CD14-positive monocyte (primary cell): ENCODE measurements around the gene UBASH3B. TPM values are rescaled to one million over a fixed set of nuclear protein-coding genes. Genes with fewer than 3 reads are reported as not detected.
A peak's percentile ranks its signal among the peaks of the same experiment; 100 is the strongest.

ENCODE experiments used
- DNase-seq, 3 donors: peaks; one replicate each; pipeline ENCODE4 v3.0.0-alpha.2; 2011 to 2022
- H2AFZ ChIP-seq: 2 replicates; pipeline ENCODE4 v1.6.0; 2012; ENCODE audit warnings: mild to moderate bottlenecking, low read depth, low read length, inconsistent platforms; ENCODE audit not compliant: insufficient read depth, poor library complexity, severe bottlenecking
- H3K27ac ChIP-seq, 2 donors: 1 replicate in 1 of 2; 2 replicates in 1 of 2; pipeline ENCODE4 v1.5.1; 2012 to 2013; ENCODE audit warnings: low read length in 2 of 2, control low read depth in 1 of 2, inconsistent platforms in 1 of 2, low read depth in 1 of 2, mild to moderate bottlenecking in 1 of 2
- H3K27me3 ChIP-seq, 2 donors: one replicate each; pipeline versions ENCODE4 v1.6.0 to v1.6.1; 2011 to 2013; ENCODE audit warnings: low read length in 2 of 2; ENCODE audit not compliant: control insufficient read depth in 2 of 2, insufficient read depth in 2 of 2
- H3K36me3 ChIP-seq, 2 donors: replicated peaks in 1 of 2; 1 replicate in 1 of 2; 2 replicates in 1 of 2; pipeline versions ENCODE4 v1.5.1 to v1.6.1; 2012 to 2013; ENCODE audit warnings: low read length in 2 of 2, control low read depth in 1 of 2, inconsistent platforms in 1 of 2, mild to moderate bottlenecking in 1 of 2; ENCODE audit not compliant: insufficient read depth in 2 of 2, control insufficient read depth in 1 of 2
- H3K4me1 ChIP-seq, 2 donors: 1 replicate in 1 of 2; 2 replicates in 1 of 2; pipeline versions ENCODE4 v1.5.1 to v1.6.1; 2012 to 2013; ENCODE audit warnings: low read length in 2 of 2, control low read depth in 1 of 2, inconsistent platforms in 1 of 2, mild to moderate bottlenecking in 1 of 2, moderate library complexity in 1 of 2; ENCODE audit not compliant: insufficient read depth in 2 of 2, control insufficient read depth in 1 of 2
- H3K4me2 ChIP-seq: replicated peaks from 2 replicates; pipeline ENCODE3; 2012; ENCODE audit warnings: low read length, moderate library complexity, mild to moderate bottlenecking; ENCODE audit not compliant: poor library complexity, severe bottlenecking; ENCODE audit errors: extremely low read depth
- H3K4me3 ChIP-seq, 3 experiments: fragments of 200-600 bp in 1 of 3; sonication (generic) in 1 of 3; replicated peaks in 1 of 3; 1 replicate in 2 of 3; 2 replicates in 1 of 3; pipeline ENCODE4 v1.5.1; 2011 to 2013; ENCODE audit warnings: low read length in 3 of 3, mild to moderate bottlenecking in 3 of 3, control low read depth in 2 of 3, low read depth in 2 of 3, inconsistent platforms in 1 of 3, moderate library complexity in 1 of 3
- H3K79me2 ChIP-seq: 2 replicates; pipeline ENCODE4 v1.6.0; 2012; ENCODE audit warnings: mild to moderate bottlenecking, control low read depth, inconsistent platforms, low read length, moderate library complexity; ENCODE audit not compliant: insufficient read depth
- H3K9ac ChIP-seq: 2 replicates; pipeline ENCODE4 v1.6.0; 2017; ENCODE audit warnings: low read length, mild to moderate bottlenecking; ENCODE audit not compliant: insufficient read depth, poor library complexity, severe bottlenecking
- H3K9me3 ChIP-seq, 2 donors: replicated peaks in 1 of 2; 1 replicate in 1 of 2; 2 replicates in 1 of 2; pipeline versions ENCODE4 v1.5.1 to v1.6.1; 2012 to 2013; ENCODE audit warnings: low read length in 2 of 2, control low read depth in 1 of 2; ENCODE audit not compliant: control insufficient read depth in 1 of 2, insufficient read depth in 1 of 2
- H4K20me1 ChIP-seq: 2 replicates; pipeline ENCODE4 v1.6.0; 2012; ENCODE audit warnings: mild to moderate bottlenecking, low read length, control low read depth, moderate library complexity; ENCODE audit not compliant: insufficient read depth
- H3K27ac Mint-ChIP-seq, 7 donors: one replicate each; pipeline ENCODE4 v1.8.0; 2020; ENCODE audit warnings: mild to moderate bottlenecking in 7 of 7, mixed read lengths in 7 of 7, moderate library complexity in 6 of 7, inconsistent platforms in 2 of 7
- H3K27me3 Mint-ChIP-seq, 3 donors: one replicate each; pipeline ENCODE4 v1.8.0; 2021 to 2022; ENCODE audit warnings: low read depth in 3 of 3, mild to moderate bottlenecking in 3 of 3, mixed read lengths in 3 of 3, moderate library complexity in 3 of 3, inconsistent platforms in 1 of 3
- H3K36me3 Mint-ChIP-seq, 2 donors: one replicate each; pipeline ENCODE4 v1.8.0; 2020; ENCODE audit warnings: mixed read lengths in 2 of 2, inconsistent platforms in 1 of 2, mild to moderate bottlenecking in 1 of 2
- H3K4me1 Mint-ChIP-seq: one replicate; pipeline ENCODE4 v1.8.0; 2020; ENCODE audit warnings: mild to moderate bottlenecking, mixed read lengths
- H3K4me3 Mint-ChIP-seq, 2 donors: one replicate each; pipeline ENCODE4 v1.8.0; 2020; ENCODE audit warnings: mild to moderate bottlenecking in 2 of 2, mixed read lengths in 2 of 2, moderate library complexity in 1 of 2
- H3K9me3 Mint-ChIP-seq, 7 donors: one replicate each; pipeline ENCODE4 v1.8.0; 2020 to 2022; ENCODE audit warnings: mixed read lengths in 7 of 7, mild to moderate bottlenecking in 6 of 7, moderate library complexity in 6 of 7, inconsistent platforms in 2 of 7
- CTCF ChIP-seq: fragments of 200-600 bp; IDR thresholded peaks from one replicate; pipeline ENCODE4 v1.8.0; 2022; ENCODE audit warnings: antibody characterized with exemption, mild to moderate bottlenecking
- WGBS: methylation state at CpG from one replicate; pipeline ENCODE4 v1.1.5; 2013; ENCODE audit warnings: missing lambda C conversion rate; ENCODE audit not compliant: insufficient coverage; 5-methylcytosine and 5-hydroxymethylcytosine counted together
- intact Hi-C, 2 donors: fragments of 100-400 bp; cut with micrococcal nuclease; formaldehyde crosslinking; loops; one replicate each; pipeline versions ENCODE4 v1.15.0 to v1.15.1; 2023
- polyA plus RNA-seq, 3 donors: library from polyadenylated mRNA; depleted of rRNA in 1 of 3; unstranded in 2 of 3; stranded (reverse) in 1 of 3; fragments of 300-500 nt in 2 of 3; fragments of >200 nt in 1 of 3; fragmentation: Illumina TruSeq in 2 of 3; gene quantifications; 1 replicate in 2 of 3; 2 replicates in 1 of 3; pipeline ENCODE4 v1.2.3, GENCODE V29; 2012 to 2021

Gene UBASH3B
- polyA plus RNA-seq, 3 donors: 3.3 to 13.5 (median 7.1) TPM

- H3K9me3 ChIP-seq: no peaks in the 10 kb centered on the region
- H3K4me2 ChIP-seq: no peak overlapping the region
- intact Hi-C loops: no loop called here
- peaks cover 0 to 4% (median 0%) of the 10 kb centered on the region in 7 donors for H3K9me3 Mint-ChIP-seq
- H3K4me3 Mint-ChIP-seq: no peak overlapping the region
- no peak overlapping the region for H3K4me3 ChIP-seq
- no peak for TF ChIP-seq CTCF
- H3K79me2 ChIP-seq: no peaks in the 10 kb centered on the region
- H3K36me3 ChIP-seq: no peaks in the 10 kb centered on the region
- H3K9ac ChIP-seq: no peak overlapping the region
- no peaks in the 10 kb centered on the region for H4K20me1 ChIP-seq
- peaks cover 17% of the 10 kb centered on the region for H3K4me1 Mint-ChIP-seq
- DNase-seq: no peak
- 96% methylated on average over 2 of the region's 4 CpGs for WGBS
- H3K27ac ChIP-seq: no peak overlapping the region
- H3K27ac Mint-ChIP-seq: no peak overlapping the region
- no peaks in the 10 kb centered on the region for H3K36me3 Mint-ChIP-seq
- H3K27me3 Mint-ChIP-seq: peaks cover 7 to 18% (median 8%) of the 10 kb centered on the region in 3 donors
- H2AFZ ChIP-seq: no peak overlapping the region
- H3K27me3 ChIP-seq: peaks cover 0 to 2% of the 10 kb centered on the region in 2 donors
- peaks cover 14 to 17% of the 10 kb centered on the region in 2 donors for H3K4me1 ChIP-seq
These were observed 182.2 kb downstream of the UBASH3B start for GRCh38 chr11:122837528-122838346.

- TF ChIP-seq CTCF: no peak
- Histone ChIP-seq H3K4me2 (no peak overlapping the region), H3K9me3 (no peaks in the 10 kb centered on the region), H3K4me1 (peaks cover 5 to 15% of the 10 kb centered on the region in 2 donors), H3K9ac (no peak overlapping the region), H3K36me3 (no peaks in the 10 kb centered on the region), H2AFZ (peak overlapping the region; percentile 16), H3K79me2 (no peaks in the 10 kb centered on the region), H3K4me3 (no peak overlapping the region), H3K27ac (no peak overlapping the region), H3K27me3 (peaks cover 0 to 2% of the 10 kb centered on the region in 2 donors), H4K20me1 (no peaks in the 10 kb centered on the region)
- Mint-ChIP-seq H3K36me3 (no peaks in the 10 kb centered on the region), H3K4me1 (peaks cover 17% of the 10 kb centered on the region), H3K27ac (no peak overlapping the region), H3K9me3 (peaks cover 0 to 4% (median 0%) of the 10 kb centered on the region in 7 donors), H3K4me3 (no peak overlapping the region), H3K27me3 (peaks cover 4 to 7% (median 4%) of the 10 kb centered on the region in 3 donors)
- no peak for DNase-seq
- whole genome bisulfite sequencing: 0% methylated on average over 1 of the region's 10 CpGs
- intact Hi-C loops: loop anchor here in 1 of 2 donors (10.0 kb wide), 1 partner anchor 219 kb away; no protein-coding TSS in a partner anchor
These were observed 188.0 kb downstream of the UBASH3B start for GRCh38 chr11:122843281-122844141.
